HepG2 (cell line): ENCODE data around the gene ATP5MC2.

Experiments used
- CTCF ChIP-seq: sonication (generic); formaldehyde crosslinking; IDR thresholded peaks from 2 replicates; pipeline ENCODE4 v1.5.0; 2020; ENCODE audit warnings: mild to moderate bottlenecking, missing genetic modification reagents, moderate library complexity
- ELF1 ChIP-seq: sonication (generic); formaldehyde crosslinking; IDR thresholded peaks from 2 replicates; pipeline ENCODE4 v1.4.0; 2020; ENCODE audit warnings: missing genetic modification reagents
- IRF2 ChIP-seq: IDR thresholded peaks from 2 replicates; pipeline ENCODE4 v1.6.1; 2018; ENCODE audit warnings: missing genetic modification reagents, missing compliant biosample characterization
- KDM6A ChIP-seq: IDR thresholded peaks from 2 replicates; pipeline ENCODE4 v1.6.1; 2016; ENCODE audit warnings: low read depth
- KLF11 ChIP-seq: IDR thresholded peaks from 2 replicates; pipeline ENCODE4 v1.6.1; 2016; ENCODE audit warnings: missing compliant biosample characterization
- MXI1 ChIP-seq: IDR thresholded peaks from 3 replicates; pipeline ENCODE4 v1.6.1; 2012; ENCODE audit warnings: low read depth, low read length, inconsistent platforms, borderline replicate concordance
- SIN3A ChIP-seq: IDR thresholded peaks from 2 replicates; pipeline ENCODE4 v1.6.1; 2011; ENCODE audit warnings: low read depth, mild to moderate bottlenecking, control low read depth, low read length, borderline replicate concordance
- SKI ChIP-seq: fragments of 450-650 bp; IDR thresholded peaks from one replicate; pipeline ENCODE4 v1.6.1; 2018; ENCODE audit warnings: mild to moderate bottlenecking; ENCODE audit not compliant: partially characterized antibody
- ZBTB26 ChIP-seq: IDR thresholded peaks from 2 replicates; pipeline ENCODE4 v1.6.1; 2016; ENCODE audit warnings: missing compliant biosample characterization, missing genetic modification reagents, borderline replicate concordance
- ZNF180 ChIP-seq: sonication (generic); formaldehyde crosslinking; IDR thresholded peaks from 2 replicates; pipeline ENCODE4 v1.4.0; 2020; ENCODE audit warnings: low read depth, missing genetic modification reagents, borderline replicate concordance
- ZNF780A ChIP-seq: sonication (generic); formaldehyde crosslinking; IDR thresholded peaks from 2 replicates; pipeline ENCODE4 v1.8.0; 2022; ENCODE audit warnings: mild to moderate bottlenecking, missing genetic modification reagents, moderate library complexity
- ZNF883 ChIP-seq: sonication (generic); formaldehyde crosslinking; IDR thresholded peaks from 2 replicates; pipeline ENCODE4 v1.5.1; 2020; ENCODE audit warnings: mild to moderate bottlenecking, missing genetic modification reagents; ENCODE audit errors: not compliant biosample characterization

GRCh38 chr12:53625946-53626701, 49.8 kb downstream of the ATP5MC2 start, which contains the start of gene ATF7:
- no peak for TF ChIP-seq ZNF180 (CRISPR knock-in tag)
- TF ChIP-seq KLF11: peak; percentile 93; the same call in 1 of the 2 replicates
- no peak for TF ChIP-seq KDM6A (CRISPR knock-in tag)
- TF ChIP-seq MXI1: peak; percentile 96; the same call in 2 of the 3 replicates
- no peak; the same call in 1 of the 2 replicates for TF ChIP-seq SIN3A
- peak; percentile 22; the same call in 1 of the 2 replicates for TF ChIP-seq CTCF
- peak; percentile 58 for TF ChIP-seq ZNF883 (CRISPR knock-in tag)
- 0 out of 2 replicates have a peak, but pooled peaks have one; percentile 33 for TF ChIP-seq IRF2 (CRISPR knock-in tag)
- TF ChIP-seq SKI: peak; percentile 79
- peak; percentile 66; the same call in 1 of the 2 replicates for TF ChIP-seq ELF1 (CRISPR knock-in tag)
- TF ChIP-seq ZNF780A: no peak
- TF ChIP-seq ZBTB26: peak; percentile 73; the same call in 1 of the 2 replicates
